GM18498 (cell line): ENCODE measurements around the gene NELFB.
"Not testable (repeated sequence)": the region's sequence is repeated elsewhere in the genome, so short reads cannot be mapped to it uniquely, and the experiment has no call there.

Experiments
- ATAC-seq: cut with Tn5 transposase; IDR thresholded peaks from one replicate; pipeline ENCODE4 v1.9.1; 2021; ENCODE audit warnings: mild to moderate bottlenecking, moderate library complexity; ENCODE audit not compliant: unreplicated experiment

Gene NELFB

GRCh38 chr9:137247135-137247915 lies 7.8 kb upstream of the NELFB start:
- ATAC-seq, result no peak

- ATAC-seq, result no peak
Measured at GRCh38 chr9:137247916-137248175, 7.3 kb upstream of the NELFB start.

DNA sequence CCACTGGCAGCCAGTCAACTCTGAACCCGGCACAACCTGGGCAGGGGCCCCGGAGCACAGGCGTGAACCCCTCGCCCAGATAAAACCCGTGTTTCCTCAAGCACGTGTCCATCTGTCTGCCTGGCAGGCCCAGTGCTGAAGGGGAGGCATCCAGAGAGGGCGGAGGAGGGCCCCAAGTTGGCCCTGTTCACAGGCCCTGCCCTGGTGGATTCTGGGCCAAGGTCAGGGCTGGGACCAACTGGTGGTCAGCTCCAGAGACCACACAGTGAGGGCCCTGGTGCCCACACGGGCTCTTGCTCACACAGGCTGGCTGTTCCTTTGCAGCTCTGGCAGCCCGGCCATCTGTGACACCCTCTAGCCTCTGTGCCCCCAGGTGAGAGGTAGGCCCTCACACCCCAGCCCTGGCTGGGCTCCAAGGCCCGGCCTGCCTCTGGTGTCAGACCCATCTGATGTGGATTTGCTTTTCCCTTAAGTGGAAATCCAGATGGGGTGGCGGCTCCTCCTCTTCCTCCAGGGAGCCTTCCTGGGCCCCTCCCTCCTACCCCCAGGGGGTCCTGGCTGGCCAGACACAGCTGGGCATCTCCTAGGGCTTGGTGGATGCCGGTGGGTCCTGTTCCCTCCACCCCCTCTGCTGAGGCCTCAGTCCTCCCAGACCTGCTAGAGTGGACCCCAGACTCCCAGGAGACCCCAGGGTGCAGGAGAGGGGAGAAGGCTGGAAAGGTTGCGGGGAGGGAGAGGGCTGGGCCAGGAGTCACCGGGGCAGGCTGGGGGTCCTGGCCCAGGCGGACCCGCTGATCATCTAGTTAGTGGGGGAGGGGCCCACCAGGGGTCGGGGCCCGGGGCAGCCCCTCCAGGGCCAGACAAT lies 4.6 kb upstream of the NELFB start:
- no peak for ATAC-seq

DNA sequence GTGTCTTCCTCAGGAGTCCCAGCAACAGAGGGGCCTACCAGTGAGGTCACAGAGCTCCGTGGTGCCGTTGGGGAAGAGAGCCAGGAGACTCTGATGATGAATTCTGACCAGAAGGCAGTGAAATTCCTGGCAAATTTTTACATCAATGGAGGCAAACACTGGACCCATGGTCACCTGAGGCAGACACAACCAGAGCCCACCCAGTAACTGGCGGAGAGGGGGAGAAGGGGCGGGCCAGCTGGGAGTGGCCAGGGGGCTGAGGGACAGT lies 4.0 kb upstream of the NELFB start, which contains the start of gene STPG3:
Gene STPG3 (plus strand): TSS at position 93 of the 268 bp plus-strand sequence. CDS start 1 bp downstream, at position 94.
- ATAC-seq, result no peak

GRCh38 chr9:137251490-137252268 lies 3.4 kb upstream of the NELFB start:
- ATAC-seq, result no peak

GRCh38 chr9:137252555-137253506 lies 2.3 kb upstream of the NELFB start:
- no peak for ATAC-seq

GRCh38 chr9:137253717-137254623 lies 1.2 kb upstream of the NELFB start:
- ATAC-seq, result no peak

DNA sequence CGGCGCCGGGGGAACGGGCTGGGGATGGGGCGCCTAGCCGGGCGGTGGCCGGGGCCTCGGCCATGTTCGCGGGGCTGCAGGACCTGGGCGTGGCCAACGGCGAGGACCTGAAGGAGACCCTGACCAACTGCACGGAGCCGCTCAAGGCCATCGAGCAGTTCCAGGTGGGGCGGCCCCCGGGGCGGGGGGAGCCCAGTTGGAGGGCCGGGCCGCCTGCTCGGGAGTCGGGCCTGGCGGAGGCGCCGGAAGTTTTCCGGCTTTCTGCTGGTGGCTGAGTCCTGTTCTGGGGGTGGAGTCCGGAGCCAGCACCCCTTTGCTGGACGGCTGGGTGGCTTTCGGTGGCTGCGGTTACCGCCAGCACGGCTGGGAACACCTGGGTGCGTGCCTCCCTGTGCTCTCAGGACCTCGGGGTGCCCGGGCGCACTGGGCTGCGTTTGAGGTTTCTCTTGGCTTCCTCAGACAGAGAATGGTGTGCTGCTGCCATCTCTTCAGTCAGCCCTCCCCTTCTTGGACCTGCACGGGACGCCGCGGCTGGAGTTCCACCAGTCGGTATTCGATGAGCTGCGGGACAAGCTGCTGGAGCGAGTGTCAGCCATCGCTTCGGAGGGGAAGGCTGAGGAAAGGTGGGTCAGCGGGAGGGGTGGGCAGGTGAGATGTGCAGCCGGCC lies 454 bp downstream of the NELFB start:
- peak; percentile 38 for ATAC-seq

- no peak for ATAC-seq
Measured at GRCh38 chr9:137256362-137256761, 1.2 kb downstream of the NELFB start.

- no peak for ATAC-seq
Measured at GRCh38 chr9:137256856-137257255, 1.7 kb downstream of the NELFB start.

DNA sequence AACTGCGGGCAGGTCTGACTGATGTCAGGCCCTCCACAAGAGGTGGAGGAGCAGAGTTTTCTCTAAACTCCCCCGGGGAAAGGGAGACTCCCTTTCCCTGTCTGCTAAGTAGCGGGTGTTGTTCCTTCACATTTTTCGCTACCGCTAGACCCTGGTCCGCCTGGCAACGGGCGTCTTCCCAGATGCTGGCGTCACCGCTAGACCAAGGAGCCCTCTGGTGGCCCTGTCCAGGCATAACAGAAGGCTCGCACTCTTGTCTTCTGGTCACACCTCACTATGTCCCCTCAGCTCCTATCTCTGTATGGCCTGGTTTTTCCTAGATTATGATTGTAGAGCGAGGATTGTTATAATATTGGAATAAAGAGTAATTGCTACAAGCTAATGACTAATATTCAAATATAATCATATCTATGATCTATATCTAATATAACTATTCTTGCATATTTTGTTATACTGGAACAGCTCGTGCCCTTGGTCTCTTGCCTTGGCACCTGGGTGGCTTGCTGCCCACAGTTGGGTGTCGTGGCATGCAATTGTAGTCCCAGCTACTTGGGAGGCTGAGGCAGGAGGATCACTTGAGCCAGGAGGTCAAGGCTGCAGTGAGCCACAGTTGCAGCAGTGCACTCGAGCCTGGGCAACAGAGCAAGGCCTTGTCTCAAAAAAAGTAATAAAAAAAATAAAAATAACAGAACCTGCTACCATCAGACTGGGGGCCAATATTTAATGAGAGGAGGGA lies 7.2 kb downstream of the NELFB start:
- ATAC-seq, result not testable (repeated sequence)

- no peak for ATAC-seq
Measured at GRCh38 chr9:137262909-137263285, 7.8 kb downstream of the NELFB start.

- ATAC-seq, result no peak
Measured at GRCh38 chr9:137263506-137263905, 8.4 kb downstream of the NELFB start.

DNA sequence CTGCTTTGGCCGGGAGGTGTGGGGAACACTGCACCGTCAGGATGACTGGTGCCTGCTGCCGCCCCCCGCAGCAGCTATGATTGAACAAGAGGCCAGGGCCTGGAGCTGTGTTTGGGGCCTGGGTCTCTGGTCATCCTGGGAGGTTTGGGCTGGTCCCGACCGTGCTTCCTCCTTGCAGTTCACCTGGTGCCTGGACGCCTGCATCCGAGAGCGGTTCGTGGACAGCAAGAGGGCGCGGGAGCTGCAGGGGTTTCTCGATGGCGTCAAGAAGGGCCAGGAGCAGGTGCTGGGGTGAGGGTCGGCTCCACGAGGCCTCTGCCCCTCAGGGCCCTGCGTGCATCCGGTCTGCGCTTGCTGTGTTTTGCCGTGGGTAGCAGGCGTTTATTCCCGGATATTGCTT lies 8.9 kb downstream of the NELFB start:
- no peak for ATAC-seq

GRCh38 chr9:137265496-137266161 lies 10.5 kb downstream of the NELFB start:
- no peak for ATAC-seq

DNA sequence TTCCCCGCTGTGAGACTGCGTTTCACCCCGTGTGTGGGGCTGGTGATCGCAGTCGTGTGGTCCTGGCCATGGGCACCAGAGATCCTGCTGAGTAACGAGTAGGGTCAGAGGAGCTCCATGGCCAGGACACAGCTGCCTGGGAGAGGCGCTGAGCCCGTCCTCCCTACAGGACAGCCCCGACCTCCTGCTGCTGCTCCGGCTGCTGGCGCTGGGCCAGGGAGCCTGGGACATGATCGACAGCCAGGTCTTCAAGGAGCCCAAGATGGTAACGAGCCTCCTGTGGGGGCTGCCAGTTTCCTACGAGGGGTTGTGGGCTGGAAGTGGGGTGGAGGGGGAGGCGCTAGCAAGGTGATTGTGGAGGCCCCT lies 11.0 kb downstream of the NELFB start:
- no peak for ATAC-seq

GRCh38 chr9:137266585-137267453 lies 11.7 kb downstream of the NELFB start:
- ATAC-seq, result no peak
